Natural killer cell (primary cell): ENCODE results near the gene EEF1AKMT1. TPM values are rescaled to one million over a fixed set of nuclear protein-coding genes. Genes with fewer than 3 reads are reported as not detected.
A peak's percentile ranks its signal among the peaks of the same experiment; 100 is the strongest.

Experiments used
- ATAC-seq, 3 donors: fragments of 150-1000 bp in 2 of 3; fragments of 200-7000 bp in 1 of 3; cut with Tn5 transposase; 1 replicate in 1 of 3; 2 replicates in 2 of 3; pipeline ENCODE4 v1.10.0; 2021; ENCODE audit warnings: mild to moderate bottlenecking in 2 of 3, moderate library complexity in 2 of 3
- DNase-seq, 2 donors: peaks; one replicate each; pipeline versions ENCODE4 v3.0.0 to v3.0.0-alpha.2; 2013 to 2021; ENCODE audit warnings: mixed read lengths in 1 of 2
- H3K27ac ChIP-seq: one replicate; pipeline ENCODE4 v1.5.1; 2013; ENCODE audit warnings: mild to moderate bottlenecking, low read length
- H3K27me3 ChIP-seq: one replicate; pipeline ENCODE4 v1.6.1; 2013; ENCODE audit warnings: low read length; ENCODE audit not compliant: control insufficient read depth, insufficient read depth
- H3K36me3 ChIP-seq: one replicate; pipeline ENCODE4 v1.6.1; 2013; ENCODE audit warnings: low read length; ENCODE audit not compliant: control insufficient read depth, insufficient read depth
- H3K4me1 ChIP-seq: one replicate; pipeline ENCODE4 v1.6.1; 2013; ENCODE audit warnings: low read length; ENCODE audit not compliant: control insufficient read depth, insufficient read depth
- H3K4me3 ChIP-seq: one replicate; pipeline ENCODE4 v1.5.1; 2013; ENCODE audit warnings: low read length
- H3K9me3 ChIP-seq: one replicate; pipeline ENCODE4 v1.6.1; 2013; ENCODE audit warnings: low read length; ENCODE audit not compliant: control insufficient read depth, insufficient read depth
- H3K27ac Mint-ChIP-seq, 2 donors: one replicate each; pipeline ENCODE4 v1.8.0; 2022; ENCODE audit warnings: mild to moderate bottlenecking in 2 of 2, mixed read lengths in 2 of 2, moderate library complexity in 1 of 2
- H3K27me3 Mint-ChIP-seq, 2 donors: one replicate each; pipeline ENCODE4 v1.8.0; 2022; ENCODE audit warnings: low read depth in 2 of 2, mixed read lengths in 2 of 2
- H3K36me3 Mint-ChIP-seq: one replicate; pipeline ENCODE4 v1.8.0; 2022; ENCODE audit warnings: mixed read lengths
- H3K4me1 Mint-ChIP-seq, 2 donors: one replicate each; pipeline ENCODE4 v1.8.0; 2022; ENCODE audit warnings: mixed read lengths in 2 of 2
- H3K4me3 Mint-ChIP-seq: one replicate; pipeline ENCODE4 v1.8.0; 2022; ENCODE audit warnings: mild to moderate bottlenecking, moderate library complexity, mixed read lengths
- H3K9me3 Mint-ChIP-seq, 2 donors: one replicate each; pipeline ENCODE4 v1.8.0; 2022; ENCODE audit warnings: mixed read lengths in 2 of 2
- WGBS: methylation state at CpG from one replicate; pipeline ENCODE4 v1.1.7; 2013; ENCODE audit warnings: missing lambda C conversion rate; ENCODE audit not compliant: insufficient coverage; 5-methylcytosine and 5-hydroxymethylcytosine counted together
- intact Hi-C: fragments of 100-400 bp; cut with micrococcal nuclease; formaldehyde crosslinking; loops from one replicate; pipeline ENCODE4 v1.14.2; 2022
- total RNA-seq, 4 donors: library from RNA; stranded (reverse); fragments of 120-200 nt in 1 of 4; gene quantifications; one replicate each; pipeline versions ENCODE4 v1.2.3 to v1.2.4, GENCODE V29; 2013 to 2022
- TF ChIP-seq, protein P1 (sequence below): fragments of 200-600 bp; IDR thresholded peaks from one replicate; pipeline ENCODE4 v1.8.0; 2022; ENCODE audit warnings: antibody characterized with exemption

Gene EEF1AKMT1
- total RNA-seq, 3 donors from 2014 or later (not counting 1 experiment from before 2014, with no cell fraction given), result 3.8 to 5.1 (median 4.6) TPM

DNA sequence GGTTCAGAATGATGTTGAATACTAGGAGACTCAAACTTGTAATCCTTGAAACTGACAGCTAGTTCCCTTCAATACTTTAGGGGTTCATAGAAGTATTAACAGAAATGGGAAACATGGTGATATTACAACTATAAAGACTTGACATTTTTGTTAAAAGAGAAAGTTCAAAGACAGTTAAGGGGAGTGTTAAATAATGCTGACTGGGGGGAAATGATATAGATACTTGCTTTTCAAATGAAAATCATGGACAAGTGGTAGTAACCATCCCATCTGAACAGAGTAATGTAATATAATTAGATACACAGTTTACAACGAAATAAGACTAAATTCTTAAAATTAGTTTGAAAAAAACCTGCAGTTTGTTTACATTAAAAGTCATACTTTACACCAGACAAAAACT is 6.6 kb upstream of the EEF1AKMT1 start:
- intact Hi-C loops, result no loop called here
- no peak overlapping the region for H3K27ac Mint-ChIP-seq
- H3K4me1 Mint-ChIP-seq, result no peaks in the 10 kb centered on the region
- H3K36me3 Mint-ChIP-seq, result peaks cover 6% of the 10 kb centered on the region
- Histone ChIP-seq H3K9me3 (no peaks in the 10 kb centered on the region), H3K36me3 (peaks cover 17% of the 10 kb centered on the region), H3K4me1 (no peaks in the 10 kb centered on the region), H3K27ac (no peak overlapping the region), H3K27me3 (no peaks in the 10 kb centered on the region), H3K4me3 (no peak overlapping the region)
- TF ChIP-seq, protein P1, sequence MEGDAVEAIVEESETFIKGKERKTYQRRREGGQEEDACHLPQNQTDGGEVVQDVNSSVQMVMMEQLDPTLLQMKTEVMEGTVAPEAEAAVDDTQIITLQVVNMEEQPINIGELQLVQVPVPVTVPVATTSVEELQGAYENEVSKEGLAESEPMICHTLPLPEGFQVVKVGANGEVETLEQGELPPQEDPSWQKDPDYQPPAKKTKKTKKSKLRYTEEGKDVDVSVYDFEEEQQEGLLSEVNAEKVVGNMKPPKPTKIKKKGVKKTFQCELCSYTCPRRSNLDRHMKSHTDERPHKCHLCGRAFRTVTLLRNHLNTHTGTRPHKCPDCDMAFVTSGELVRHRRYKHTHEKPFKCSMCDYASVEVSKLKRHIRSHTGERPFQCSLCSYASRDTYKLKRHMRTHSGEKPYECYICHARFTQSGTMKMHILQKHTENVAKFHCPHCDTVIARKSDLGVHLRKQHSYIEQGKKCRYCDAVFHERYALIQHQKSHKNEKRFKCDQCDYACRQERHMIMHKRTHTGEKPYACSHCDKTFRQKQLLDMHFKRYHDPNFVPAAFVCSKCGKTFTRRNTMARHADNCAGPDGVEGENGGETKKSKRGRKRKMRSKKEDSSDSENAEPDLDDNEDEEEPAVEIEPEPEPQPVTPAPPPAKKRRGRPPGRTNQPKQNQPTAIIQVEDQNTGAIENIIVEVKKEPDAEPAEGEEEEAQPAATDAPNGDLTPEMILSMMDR, result no peak
- ATAC-seq (no peak), DNase-seq (no peak)
- no peaks in the 10 kb centered on the region for H3K9me3 Mint-ChIP-seq
- no peaks in the 10 kb centered on the region for H3K27me3 Mint-ChIP-seq
- no CpG with 5 or more reads among the region's 1 CpG for WGBS
- no peak overlapping the region for H3K4me3 Mint-ChIP-seq

GRCh38 chr13:20779405-20779804 is 5.6 kb upstream of the EEF1AKMT1 start:
- Mint-ChIP-seq H3K4me3 (no peak overlapping the region), H3K9me3 (no peaks in the 10 kb centered on the region), H3K4me1 (peaks cover 0 to 6% of the 10 kb centered on the region in 2 donors), H3K27ac (no peak overlapping the region), H3K36me3 (peaks cover 6% of the 10 kb centered on the region), H3K27me3 (no peaks in the 10 kb centered on the region)
- Histone ChIP-seq H3K9me3 (no peaks in the 10 kb centered on the region), H3K36me3 (peaks cover 17% of the 10 kb centered on the region), H3K27ac (no peak overlapping the region), H3K4me3 (no peak overlapping the region), H3K4me1 (no peaks in the 10 kb centered on the region), H3K27me3 (no peaks in the 10 kb centered on the region)
- 96% methylated on average over 6 of the region's 7 CpGs for WGBS
- DNase-seq (no peak), ATAC-seq (no peak)
- TF ChIP-seq, protein P1, result no peak
- intact Hi-C loops, result no loop called here

GRCh38 chr13:20778311-20778710 is 4.5 kb upstream of the EEF1AKMT1 start:
- Mint-ChIP-seq H3K27me3 (no peaks in the 10 kb centered on the region), H3K4me3 (no peak overlapping the region), H3K27ac (no peak overlapping the region), H3K36me3 (peaks cover 6% of the 10 kb centered on the region), H3K4me1 (peaks cover 8 to 15% of the 10 kb centered on the region in 2 donors), H3K9me3 (no peaks in the 10 kb centered on the region)
- DNase-seq (no peak), ATAC-seq (no peak)
- H3K27ac ChIP-seq, result no peak overlapping the region
- H3K9me3 ChIP-seq, result no peaks in the 10 kb centered on the region
- no peaks in the 10 kb centered on the region for H3K27me3 ChIP-seq
- H3K36me3 ChIP-seq, result peaks cover 7% of the 10 kb centered on the region
- no CpG with 5 or more reads among the region's 1 CpG for WGBS
- TF ChIP-seq, protein P1, result no peak
- peaks cover 5% of the 10 kb centered on the region for H3K4me1 ChIP-seq
- H3K4me3 ChIP-seq, result no peak overlapping the region
- intact Hi-C loops, result no loop called here

- H3K27ac Mint-ChIP-seq, result peak overlapping the region in 1 of 2 donors; percentile 11
- intact Hi-C loops, result no loop called here
- H3K4me3 Mint-ChIP-seq, result no peak overlapping the region
- no peaks in the 10 kb centered on the region for H3K27me3 ChIP-seq
- H3K27me3 Mint-ChIP-seq, result no peaks in the 10 kb centered on the region
- H3K9me3 ChIP-seq, result no peaks in the 10 kb centered on the region
- ATAC-seq (no peak), DNase-seq (no peak)
- TF ChIP-seq, protein P1, result no peak
- H3K4me1 Mint-ChIP-seq, result peaks cover 20 to 28% of the 10 kb centered on the region in 2 donors
- no peaks in the 10 kb centered on the region for H3K9me3 Mint-ChIP-seq
- H3K4me3 ChIP-seq, result no peak overlapping the region
- H3K36me3 Mint-ChIP-seq, result no peaks in the 10 kb centered on the region
- no peaks in the 10 kb centered on the region for H3K36me3 ChIP-seq
- H3K27ac ChIP-seq, result no peak overlapping the region
- WGBS, result 100% methylated on average over 1 of the region's 1 CpG
- H3K4me1 ChIP-seq, result peaks cover 13% of the 10 kb centered on the region
Observed at GRCh38 chr13:20776751-20777150, 3.0 kb upstream of the EEF1AKMT1 start.
